ENCODE measurements around the gene CACNA1E.

CACNA1E gene

DNA sequence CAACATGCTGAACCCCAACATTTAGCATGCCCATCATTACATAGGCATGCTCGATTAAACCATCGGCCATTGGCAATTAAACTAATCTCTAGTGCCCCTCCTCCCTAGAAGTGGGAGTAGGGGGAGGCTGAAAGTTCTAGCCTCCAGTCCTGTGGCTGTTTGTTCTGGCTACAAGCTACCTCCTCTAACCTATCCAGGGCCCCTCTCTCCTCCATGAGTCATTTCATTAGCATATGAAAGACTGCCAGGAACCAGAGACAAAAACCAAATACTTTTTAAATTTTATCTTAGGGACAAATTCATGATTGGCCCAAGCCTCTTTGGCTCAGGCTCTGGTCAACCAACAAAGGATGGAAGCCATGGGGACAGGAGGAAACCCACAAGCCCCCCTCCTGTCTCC is 231.1 kb downstream of the CACNA1E start:
- no peak for DNase-seq

DNA sequence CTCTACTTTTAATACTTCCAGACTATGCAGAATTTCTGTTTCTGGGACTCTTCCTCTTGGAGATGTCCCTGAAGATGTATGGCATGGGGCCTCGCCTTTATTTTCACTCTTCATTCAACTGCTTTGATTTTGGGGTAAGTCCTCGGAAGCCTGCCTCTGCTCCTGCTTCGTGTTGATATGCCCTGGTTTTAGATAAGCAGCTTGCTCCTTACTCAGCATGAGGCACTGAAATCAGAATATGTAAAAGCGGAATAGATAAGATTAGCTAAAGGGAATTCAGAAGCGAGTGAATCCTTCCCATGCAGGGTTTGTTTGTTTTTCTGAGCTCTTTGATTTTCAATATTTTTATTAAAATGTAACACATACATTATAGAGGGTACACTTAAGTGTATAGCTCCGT is 234.7 kb downstream of the CACNA1E start:
- DNase-seq = no peak

DNA sequence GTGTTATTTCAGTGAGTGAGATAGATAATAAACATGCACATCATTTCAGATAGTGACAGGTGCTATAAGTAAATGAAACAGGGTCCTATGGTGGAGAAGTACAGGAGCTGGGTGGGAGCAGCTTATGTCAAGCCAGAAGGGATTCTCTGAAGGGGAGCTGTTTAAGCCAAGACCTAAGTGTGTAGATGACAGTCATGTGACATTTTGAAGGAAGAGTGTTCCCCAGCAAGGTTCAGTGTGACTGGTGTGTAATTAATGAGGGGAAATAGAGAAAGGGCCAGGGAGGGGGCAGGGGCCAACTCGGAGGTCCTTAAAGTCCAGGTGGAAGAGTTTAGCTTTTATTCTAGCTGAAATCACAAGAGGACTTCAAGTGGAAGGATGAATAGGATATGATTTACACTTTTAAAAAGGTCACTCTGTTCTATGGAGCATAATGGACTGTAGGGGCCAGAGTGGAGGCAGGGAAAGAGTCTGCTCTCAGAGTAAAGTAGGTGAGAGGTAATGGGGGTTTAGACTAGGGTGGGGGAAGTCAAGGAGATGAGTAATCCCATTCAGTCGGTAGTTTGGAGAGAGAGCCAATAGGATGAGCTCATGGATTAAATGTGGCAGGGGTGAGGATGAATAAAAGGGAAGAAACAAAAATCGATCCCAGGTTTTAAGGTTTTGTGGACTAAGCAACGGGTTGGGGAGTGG is 243.1 kb downstream of the CACNA1E start:
- no peak for DNase-seq

DNA sequence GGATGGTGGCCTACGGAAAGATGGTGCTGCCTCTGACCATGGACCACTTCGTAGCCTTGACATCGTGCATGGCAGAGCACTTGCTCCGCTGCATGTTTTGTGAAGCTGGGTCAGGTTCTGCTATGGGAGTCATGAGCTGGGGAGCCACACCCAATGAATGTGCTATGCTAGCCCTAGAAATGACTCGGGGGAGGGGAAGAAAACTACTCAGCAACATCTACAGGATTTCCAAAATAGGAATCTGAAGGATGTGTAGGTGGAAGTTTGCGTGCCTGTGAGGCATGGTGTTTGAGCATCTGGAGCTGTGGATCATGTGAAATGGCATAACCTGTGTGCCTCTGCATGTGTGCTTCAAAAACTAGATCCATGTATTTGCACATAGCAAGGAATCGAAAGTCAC is 247.3 kb downstream of the CACNA1E start:
- DNase-seq = no peak

DNA sequence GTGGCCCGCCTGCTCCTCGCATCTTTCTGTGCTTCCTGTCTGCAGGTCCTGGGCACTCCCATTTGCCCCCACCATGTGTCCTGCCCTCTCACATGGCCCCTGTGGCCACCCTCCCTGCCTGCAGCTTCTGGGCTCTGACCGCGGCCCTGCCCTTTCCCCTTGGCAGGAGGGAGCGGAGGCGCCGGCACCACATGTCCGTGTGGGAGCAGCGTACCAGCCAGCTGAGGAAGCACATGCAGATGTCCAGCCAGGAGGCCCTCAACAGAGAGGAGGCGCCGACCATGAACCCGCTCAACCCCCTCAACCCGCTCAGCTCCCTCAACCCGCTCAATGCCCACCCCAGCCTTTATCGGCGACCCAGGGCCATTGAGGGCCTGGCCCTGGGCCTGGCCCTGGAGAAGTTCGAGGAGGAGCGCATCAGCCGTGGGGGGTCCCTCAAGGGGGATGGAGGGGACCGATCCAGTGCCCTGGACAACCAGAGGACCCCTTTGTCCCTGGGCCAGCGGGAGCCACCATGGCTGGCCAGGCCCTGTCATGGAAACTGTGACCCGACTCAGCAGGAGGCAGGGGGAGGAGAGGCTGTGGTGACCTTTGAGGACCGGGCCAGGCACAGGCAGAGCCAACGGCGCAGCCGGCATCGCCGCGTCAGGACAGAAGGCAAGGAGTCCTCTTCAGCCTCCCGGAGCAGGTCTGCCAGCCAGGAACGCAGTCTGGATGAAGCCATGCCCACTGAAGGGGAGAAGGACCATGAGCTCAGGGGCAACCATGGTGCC is 249.1 kb downstream of the CACNA1E start:
- no peak for DNase-seq

DNA sequence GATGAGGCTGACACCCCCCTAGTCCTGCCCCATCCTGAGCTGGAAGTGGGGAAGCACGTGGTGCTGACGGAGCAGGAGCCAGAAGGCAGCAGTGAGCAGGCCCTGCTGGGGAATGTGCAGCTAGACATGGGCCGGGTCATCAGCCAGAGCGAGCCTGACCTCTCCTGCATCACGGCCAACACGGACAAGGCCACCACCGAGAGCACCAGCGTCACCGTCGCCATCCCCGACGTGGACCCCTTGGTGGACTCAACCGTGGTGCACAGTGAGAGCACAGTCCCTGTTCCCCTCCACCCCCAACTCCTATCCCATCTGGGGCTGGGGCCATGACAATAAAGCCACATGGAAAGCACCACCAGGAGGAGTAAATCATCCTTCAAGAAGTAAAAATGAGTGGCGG is 250.2 kb downstream of the CACNA1E start:
- no peak for DNase-seq

DNA sequence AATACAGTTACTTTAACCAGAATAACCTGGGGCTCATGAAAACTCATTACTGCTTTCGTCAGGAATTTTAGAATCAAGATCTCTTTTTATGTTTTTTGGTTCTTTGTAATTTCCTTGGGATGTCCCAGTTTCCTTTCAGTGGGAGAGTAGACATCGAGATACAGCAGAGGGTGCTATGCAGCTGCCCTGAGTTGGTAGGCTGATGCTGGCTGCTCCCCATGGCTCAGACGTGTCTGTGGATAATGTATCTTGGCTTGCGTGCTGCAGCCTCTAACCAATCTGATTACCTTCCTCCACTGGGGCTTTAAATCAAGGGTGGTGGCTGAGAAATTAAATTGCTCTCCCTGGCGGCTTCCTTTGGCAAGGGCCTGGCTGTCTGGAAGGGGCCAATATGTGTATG is 253.7 kb downstream of the CACNA1E start:
- DNase-seq = no peak

DNA sequence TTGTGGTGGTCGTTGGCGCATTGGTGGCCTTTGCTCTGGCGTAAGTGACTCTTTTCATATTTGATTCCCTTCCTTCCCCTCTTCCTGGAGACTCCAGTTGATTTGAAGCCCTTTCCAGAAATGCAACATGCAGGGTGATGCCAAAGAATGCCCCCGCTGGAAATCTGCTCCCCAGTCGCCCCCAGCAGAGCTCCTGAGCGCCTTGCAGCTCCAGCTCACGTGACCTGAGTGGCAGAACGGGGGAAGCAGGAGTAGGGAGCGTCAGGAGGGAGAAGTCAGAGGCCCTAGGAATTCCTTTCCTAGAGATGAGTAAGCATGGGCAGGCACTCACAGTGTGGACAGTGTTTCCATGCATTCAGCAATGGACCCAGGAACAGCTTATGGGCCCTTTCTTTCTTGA is 255.9 kb downstream of the CACNA1E start:
- DNase-seq = no peak

DNA sequence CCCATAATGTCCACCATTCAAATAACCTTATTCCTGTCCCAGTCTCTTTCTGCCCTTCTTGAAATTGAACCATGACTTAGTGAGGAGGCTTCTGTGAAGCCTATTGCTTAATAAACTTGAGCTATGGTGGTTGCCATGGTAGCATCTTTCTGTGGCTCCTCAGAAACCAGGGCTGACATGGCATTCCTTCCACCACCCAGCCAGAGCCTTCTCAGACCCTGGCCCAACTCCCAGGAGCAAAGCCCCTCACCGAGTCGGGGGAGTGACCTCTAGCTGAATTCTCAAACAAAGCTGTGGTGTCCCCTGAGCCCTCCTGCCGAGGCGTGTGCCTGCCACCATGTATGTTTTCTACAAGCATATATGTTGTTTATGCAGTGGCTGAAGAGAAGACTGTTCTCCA is 259.1 kb downstream of the CACNA1E start:
- DNase-seq = no peak

DNA sequence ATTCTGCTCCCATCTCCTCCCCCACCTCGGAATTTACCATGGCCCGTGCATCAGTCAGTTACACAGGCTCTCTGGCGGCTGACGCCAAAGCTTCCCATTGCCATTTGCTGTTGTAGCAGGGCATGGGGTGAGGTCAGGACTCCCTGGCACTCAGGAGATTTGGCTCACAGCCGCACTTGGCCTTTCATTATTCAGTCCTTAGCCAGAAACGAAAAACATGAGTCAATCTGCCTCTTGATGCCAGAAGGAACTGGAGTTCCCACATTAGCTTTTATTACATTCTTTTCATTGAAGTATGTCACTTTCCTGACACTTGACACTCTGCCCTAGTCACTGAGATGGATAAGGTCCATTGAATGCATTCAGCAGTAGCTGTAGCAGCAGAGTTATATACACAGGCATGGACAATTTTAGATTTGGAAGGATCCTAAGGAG is 260.6 kb downstream of the CACNA1E start:
- no peak for DNase-seq

DNA sequence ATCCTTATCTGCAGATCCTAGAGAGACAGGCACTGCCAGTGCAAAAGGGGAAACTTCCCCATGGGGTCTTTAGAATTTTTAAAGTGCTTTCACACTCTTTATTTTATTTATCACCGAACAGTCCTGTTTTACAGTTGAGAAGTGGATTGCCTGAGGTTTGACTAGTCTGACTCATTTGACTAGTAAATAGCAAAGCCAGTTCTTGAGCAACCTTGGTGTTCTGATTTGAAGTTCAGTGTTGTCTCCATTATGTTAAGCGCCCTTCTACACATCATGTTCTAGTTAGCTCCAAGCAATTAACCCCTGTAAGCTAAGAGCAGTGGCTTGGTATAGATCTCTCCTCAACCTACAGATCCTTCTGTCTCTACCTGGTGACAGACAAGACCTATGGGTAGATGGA is 262.9 kb downstream of the CACNA1E start:
- DNase-seq = no peak

DNA sequence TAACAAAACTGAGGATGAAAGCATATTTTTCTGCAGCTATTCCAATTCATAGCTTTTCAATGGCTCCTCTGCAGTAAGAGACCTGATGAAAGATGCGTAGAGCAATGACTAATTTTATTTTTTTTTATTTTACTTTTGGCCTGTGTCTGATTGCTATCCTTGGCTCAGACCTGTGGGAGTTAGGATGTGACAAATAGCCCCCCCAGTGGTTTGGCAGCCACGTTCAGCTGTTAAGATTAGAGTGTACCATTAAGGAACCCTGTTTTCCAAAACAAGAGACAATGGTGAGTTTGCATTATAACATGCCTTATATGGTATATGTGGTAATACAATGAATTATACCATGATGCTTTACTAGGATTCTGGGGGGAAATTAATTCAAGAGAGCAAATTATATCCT is 264.7 kb downstream of the CACNA1E start:
- DNase-seq = no peak

DNA sequence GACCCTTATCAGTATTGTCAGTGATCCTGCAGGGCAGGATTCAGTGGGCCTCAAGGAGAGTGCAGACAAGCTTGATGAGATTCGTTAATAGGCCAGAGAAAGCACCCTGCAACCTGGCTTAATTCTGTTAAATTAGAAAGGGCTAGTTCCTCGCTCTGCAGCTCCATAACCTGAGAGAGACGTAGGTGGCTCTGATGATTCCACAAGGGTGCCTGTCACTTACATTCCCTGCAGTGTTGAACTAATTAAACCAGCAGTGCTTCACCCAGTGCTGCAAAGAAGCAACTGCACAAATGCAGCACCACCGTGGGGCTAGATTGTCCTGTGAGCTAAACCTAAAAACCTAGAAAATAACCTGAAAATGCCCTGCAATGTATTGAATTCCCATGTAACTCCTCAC is 270.8 kb downstream of the CACNA1E start:
- DNase-seq = no peak

DNA sequence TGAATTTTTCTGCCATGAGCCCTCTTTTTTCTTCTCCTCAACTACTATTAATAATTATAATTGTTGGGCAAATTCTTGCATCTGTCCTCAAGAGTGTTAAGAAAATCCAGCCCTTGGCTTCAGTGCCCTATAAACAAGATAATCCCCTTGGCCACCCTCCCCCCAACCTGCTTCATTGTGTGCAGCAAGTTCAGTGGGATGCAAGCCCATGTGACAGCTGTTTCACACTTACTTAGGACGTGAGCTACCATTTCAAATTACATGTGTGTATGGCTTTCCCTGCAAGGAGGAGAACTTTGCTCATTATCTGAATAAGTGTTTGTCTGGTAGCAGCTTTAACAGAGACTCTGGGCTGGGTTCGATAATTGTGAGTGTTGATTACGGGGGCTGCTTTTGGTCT is 276.2 kb downstream of the CACNA1E start:
- DNase-seq = no peak

DNA sequence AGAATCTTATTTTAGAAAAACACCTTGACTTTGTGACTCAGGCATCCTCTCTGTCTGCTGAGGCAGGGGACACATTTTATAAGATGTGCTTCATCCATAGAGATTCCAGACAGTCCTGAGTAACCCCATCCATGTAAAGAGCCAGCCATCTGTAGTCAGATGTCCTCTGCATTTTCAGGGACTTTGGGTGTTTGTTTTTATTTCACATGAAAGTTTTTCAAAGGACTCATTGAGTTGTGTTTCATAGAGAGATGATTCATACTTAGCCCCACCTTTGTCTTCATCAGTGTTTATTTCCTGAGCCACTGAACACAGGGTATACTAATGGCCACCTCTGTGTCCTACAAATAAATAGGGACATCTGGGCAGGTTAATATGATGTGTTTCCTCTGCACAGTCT is 280.4 kb downstream of the CACNA1E start:
- DNase-seq = no peak

DNA sequence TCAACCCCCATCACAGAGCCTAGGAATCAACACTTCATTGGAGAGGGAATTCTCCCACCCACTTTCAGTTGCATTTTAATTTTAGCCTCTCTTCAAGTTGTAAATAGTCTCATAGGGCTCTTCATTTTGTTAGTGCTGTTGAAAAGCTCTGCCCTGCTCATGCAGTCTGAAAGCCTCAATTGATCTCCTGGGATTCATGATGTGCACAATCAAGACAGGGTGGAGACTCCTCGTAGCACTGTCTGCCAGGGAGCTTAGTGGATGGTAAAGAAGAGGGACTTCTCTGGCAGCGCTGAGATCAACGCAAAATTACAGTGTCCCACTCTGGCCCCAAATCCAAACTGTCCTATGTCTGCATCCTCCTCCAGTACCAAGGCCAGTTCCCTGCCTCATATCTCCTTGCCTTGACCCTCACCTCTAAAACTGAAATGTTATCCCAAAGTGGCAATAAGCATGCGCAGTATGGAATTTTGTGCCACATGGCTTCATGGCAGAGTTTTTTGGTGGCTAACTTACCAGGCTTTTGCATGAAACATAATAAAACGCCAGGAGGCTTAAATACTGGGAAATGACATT is 282.2 kb downstream of the CACNA1E start:
- DNase-seq = no peak

DNA sequence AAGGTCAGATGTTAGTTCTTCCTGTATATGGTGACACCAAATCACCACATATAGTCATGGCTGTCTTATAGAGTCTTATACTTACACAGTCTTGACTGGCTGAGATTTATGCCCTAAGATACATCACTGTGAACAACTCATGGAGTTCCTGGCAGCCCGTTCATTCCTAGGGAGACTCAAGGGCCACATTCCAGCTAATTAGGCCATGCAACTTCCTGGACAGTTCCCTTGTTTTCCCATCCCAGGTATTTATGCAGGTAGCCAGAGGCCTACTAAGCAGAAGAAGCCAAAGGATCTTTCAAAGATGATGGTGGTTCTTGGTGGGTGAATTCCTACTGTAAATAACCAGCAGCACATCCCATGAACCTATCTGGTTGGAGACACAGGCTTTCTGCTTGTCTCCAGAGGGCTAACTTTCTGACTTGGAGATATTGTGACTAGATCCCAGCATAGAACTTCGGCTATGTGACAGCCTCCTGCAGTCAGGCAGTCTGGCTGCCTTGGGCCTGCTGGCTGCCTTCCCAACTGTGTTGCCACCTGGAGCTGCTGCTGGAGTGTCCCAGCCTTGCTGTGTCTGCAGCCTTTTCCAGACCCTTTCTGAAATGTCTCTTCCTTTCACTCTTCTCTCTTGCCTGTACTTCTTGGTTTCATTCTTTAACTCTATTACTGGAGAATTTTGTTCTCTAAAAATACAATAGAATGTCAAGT is 283.8 kb downstream of the CACNA1E start:
- no peak for DNase-seq

DNA sequence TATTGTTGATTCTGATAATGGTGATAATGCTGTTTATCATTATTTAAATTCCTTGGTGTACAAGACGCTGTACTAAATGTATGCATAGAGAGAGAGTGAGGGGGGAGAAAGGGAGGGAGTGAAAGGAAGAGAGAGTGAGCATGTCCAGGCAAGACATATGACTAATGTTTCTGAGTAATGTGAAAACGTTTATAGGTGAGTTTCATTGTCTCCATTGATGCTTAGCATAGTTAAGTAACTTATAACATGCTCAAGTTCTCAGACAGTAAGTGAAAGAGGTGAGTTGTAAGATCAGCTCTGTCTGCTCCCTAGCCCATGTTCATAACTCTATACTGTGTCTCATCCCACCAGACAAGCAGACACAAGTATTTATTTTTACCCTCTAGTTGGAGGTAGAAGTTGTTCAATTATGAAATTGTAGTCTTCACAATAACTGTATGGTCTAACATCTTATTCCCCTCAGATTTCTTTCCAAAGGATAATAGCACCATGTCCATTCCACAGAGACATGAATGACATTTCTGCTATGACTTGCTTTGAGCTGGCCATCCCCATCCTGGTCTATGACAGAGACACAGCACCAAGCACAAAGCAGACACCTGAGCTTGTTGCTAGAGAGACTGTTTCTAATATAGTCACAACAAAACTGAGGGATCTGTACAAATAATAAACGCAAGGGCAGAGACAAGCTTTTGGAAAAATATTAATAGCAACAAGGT is 285.1 kb downstream of the CACNA1E start:
- no peak for DNase-seq

DNA sequence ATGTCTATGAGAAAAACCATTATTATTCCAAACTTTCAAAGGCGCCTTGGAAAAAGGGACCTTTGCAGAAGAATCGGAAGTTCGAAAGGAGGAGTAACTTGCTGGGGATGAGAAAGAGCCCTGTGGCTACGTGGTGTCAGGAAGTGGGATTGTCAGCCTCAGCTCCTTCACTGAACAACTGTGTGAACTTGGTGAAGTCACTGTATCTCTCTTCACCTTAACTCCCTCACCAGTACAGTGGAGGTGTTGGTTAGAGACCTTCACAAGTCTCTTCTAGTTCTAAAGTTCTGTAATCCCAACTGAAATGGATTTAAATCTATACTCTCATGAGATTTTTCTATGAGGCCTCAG is 285.6 kb downstream of the CACNA1E start:
- no peak for DNase-seq

DNA sequence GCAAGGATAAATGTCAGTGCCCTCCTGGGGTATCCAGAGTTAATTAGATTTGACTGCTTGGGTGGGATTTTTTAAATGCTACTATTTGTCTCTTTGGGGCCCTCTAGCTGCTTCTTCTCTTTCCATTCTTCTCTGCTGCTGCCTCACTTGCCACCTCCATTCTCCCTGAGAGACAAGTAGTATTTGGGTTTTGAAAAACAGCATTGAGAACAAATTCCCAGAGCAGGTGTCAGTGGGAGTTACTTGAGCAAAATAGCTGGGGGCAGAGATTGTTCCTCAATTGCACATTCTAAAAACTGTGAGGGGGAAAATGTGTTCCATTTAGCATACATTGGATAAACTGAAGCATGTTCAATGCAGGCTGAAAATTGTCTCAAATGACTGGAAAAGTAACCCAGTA is 286.5 kb downstream of the CACNA1E start:
- DNase-seq = no peak

DNA sequence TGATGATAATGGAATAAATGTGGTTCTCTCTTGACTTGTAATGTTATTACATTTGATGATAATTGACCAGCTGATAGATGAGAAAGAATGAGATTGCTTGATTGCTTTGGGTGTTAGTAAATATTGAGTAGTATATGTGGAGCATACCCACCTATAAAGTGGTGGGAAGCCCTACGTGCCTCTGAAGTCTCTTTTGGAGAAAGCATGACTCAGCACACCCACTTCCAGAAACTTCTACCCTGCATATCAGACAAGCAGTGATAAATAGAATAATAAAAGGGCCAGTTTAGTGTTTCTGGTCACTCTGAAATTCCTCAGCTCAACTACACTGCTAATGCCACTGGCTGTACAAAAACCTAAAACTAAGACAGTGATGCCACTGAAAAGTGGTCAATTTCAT is 289.4 kb downstream of the CACNA1E start:
- no peak for DNase-seq

DNA sequence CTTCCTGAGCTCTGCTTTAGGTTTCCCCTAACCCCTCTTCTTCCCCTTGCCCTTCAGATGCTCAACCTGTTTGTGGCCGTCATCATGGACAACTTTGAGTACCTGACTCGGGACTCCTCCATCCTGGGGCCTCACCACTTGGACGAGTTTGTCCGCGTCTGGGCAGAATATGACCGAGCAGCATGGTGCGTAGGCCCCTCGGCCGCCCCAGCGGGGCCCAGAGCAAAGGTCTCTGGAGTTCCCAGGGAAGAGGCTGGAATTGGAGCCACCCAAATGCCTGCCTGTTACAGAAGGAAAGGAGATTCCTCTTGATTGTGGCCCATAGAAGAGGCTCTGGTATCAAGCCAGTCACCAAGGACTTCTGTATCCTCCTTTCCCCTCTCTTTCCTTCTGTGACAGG is 292.7 kb downstream of the CACNA1E start:
- DNase-seq = no peak

DNA sequence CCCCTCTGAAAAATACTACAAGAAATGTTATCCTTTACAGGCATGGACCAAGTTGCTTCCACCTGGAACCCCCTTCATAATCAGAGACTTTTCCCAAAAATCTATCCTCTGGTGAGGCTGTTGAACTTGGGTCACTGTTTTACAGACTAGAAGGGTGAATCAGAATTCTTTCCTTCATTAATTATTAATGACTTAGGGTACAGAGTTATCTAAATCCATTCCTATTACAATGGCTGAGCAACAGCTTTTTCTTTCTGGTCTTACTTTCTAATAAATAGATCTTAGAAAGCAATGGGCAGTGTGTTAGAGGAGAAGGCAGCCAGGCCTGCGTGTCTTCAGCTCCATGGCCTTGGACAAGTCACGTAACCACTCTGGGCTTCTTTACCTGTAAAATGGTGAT is 294.0 kb downstream of the CACNA1E start:
- DNase-seq = no peak
